ENCODE measurements around the gene POC1B. TPM values are rescaled to one million over a fixed set of nuclear protein-coding genes. Genes with fewer than 3 reads are reported as not detected.

Gene POC1B
- polyA plus RNA-seq: 26.1 TPM

DNA sequence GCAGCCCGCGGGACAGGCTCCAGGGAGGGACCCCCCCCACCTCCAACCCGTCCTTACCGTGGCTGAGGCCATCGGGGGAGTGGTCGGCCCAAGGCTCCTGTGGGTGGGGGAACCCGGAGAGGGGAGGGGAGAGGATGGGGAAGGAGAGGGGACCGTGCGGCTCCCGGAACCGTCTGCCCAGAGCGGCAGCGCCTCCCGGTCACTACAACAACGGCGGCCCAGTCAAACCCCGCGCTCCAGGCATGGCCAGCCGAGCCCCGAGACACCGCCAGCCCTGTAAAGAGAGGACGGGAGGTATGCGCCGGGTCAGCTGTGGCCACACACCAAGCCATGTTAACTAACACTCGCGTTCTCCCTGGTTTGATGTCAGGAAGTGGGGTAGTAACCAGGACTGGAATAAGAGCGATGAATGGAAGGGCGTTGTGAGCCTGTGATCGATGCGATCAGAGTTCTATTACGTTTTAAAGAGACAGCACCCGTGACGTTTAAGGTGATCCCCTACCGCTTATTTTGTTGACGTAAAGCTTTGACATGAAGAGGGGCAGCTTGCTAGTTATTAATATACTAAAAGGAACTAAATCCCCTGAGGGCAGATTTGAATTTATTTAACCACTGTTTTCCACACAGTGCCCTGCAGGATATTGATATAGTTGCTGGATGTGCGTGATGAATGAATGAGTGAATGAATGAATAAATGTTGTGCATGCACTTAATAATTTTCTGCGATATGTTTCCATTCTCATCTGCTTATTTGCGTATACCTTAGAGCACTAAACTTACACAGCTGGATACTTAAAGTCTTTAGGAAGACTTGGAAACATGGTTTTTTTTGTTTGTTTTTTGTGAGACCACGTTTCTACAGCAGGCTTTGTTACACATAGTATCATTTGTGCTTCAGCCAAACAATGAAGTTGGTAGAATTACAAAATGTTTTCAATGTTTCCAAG, at the start of gene POC1B:
Gene POC1B, minus strand, starts transcription at position 224 of the 947 bp plus-strand sequence. Its CDS starts 152 bp downstream, at position 72.
- H3K27me3 Mint-ChIP-seq: no peaks in the 10 kb centered on the region
- peak within 1 kb of the TSS; percentile 91 to 99 (median 95) for H3K4me3 Mint-ChIP-seq
- H3K27ac Mint-ChIP-seq: peak within 1 kb of the TSS; percentile 78 to 98 (median 95)
- H3K9me3 Mint-ChIP-seq: no peaks in the 10 kb centered on the region
- H3K4me1 Mint-ChIP-seq: peaks cover 38 to 61% (median 49%) of the 10 kb centered on the region in 3 donors
- peaks cover 8% of the 10 kb centered on the region for H3K36me3 Mint-ChIP-seq

DNA sequence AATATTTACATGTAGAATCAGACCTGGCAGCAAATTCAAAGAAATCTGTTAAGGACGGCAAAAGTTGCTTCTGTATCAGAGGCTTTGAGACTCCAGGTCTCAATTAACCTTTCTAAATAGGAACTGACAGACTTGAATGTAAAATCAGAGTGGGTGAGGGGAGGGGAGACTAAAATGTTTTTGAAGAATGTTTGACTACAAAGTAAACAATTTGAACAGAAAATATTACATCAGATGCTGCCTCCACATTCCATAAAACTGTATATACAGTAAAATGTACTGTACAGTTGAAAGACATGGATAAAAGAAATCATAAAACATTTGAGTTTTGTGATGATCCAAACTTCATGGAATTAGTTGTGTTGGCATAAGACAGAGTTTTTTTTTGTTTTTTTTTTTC, 49.5 kb upstream of the POC1B start:
- Mint-ChIP-seq H3K4me3 (no peak overlapping the region), H3K9me3 (no peaks in the 10 kb centered on the region), H3K27ac (no peak overlapping the region), H3K36me3 (no peaks in the 10 kb centered on the region), H3K27me3 (no peaks in the 10 kb centered on the region), H3K4me1 (peaks cover 5 to 12% (median 11%) of the 10 kb centered on the region in 3 donors)

DNA sequence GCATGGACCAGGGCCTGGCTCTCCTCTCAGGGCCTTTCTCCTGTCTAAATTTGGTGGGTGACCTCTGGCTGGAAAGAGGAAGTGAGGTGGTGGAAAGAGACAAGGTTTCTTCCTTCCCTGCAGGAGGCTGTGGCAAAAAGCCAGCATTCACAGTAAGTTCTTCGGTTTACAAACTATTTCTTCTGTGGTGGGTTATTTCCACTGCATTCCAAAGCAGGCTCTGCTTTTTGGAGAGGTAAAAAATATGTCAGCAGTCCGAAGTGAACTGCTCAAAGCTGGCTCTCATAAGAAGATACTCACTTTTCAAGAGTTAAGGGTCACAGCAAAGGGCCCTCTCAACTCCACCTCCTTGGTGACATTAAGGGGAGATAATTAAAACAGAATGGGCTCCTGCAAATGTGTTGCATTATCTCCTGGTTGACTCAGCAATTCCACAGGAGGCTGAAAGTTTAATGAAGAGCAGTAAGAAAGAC, 48.9 kb upstream of the POC1B start:
- Mint-ChIP-seq H3K27ac (no peak overlapping the region), H3K27me3 (no peaks in the 10 kb centered on the region), H3K36me3 (no peaks in the 10 kb centered on the region), H3K4me1 (peaks cover 5 to 12% (median 11%) of the 10 kb centered on the region in 3 donors), H3K9me3 (no peaks in the 10 kb centered on the region), H3K4me3 (no peak overlapping the region)

DNA sequence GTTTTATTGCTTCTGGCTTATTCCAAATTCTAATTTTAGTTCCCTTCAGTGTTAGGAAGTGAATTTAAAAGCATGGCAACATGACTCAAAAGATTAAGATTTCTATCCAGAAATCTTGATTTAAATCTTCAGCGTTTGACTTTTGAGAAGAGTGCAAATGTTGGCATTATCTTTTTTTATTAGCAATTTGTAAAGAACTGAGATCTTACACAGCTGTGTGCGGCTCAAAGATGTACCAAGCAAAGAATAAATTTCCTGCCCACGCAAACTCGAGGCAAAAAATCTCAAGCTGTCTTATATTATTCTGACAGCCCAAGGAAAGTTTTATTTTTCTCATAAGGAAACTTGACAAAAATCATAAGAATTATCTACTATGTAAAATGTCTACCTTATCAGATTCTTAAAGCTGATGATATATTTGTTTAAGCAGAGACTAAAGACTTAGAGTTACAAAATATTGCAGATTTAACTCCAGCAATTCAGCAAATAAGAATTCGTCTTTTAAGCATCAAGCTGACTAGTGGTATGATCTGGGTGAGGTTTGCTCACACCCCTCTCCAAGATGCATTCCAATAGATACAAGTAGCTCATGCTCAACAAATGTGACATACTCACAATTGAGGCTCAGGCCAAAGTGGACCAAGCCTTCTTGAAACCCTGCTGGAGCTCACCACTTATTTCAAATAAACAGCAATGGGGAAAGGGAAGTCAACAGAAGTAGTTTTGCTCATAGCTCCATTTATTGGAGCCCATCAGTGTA, 47.4 kb upstream of the POC1B start:
- no peaks in the 10 kb centered on the region for H3K27me3 Mint-ChIP-seq
- H3K9me3 Mint-ChIP-seq: no peaks in the 10 kb centered on the region
- H3K4me1 Mint-ChIP-seq: peaks cover 5 to 12% (median 11%) of the 10 kb centered on the region in 3 donors
- peak overlapping the region in 2 of 3 donors; percentile 41 to 71 for H3K27ac Mint-ChIP-seq
- H3K36me3 Mint-ChIP-seq: no peaks in the 10 kb centered on the region
- H3K4me3 Mint-ChIP-seq: no peak overlapping the region

DNA sequence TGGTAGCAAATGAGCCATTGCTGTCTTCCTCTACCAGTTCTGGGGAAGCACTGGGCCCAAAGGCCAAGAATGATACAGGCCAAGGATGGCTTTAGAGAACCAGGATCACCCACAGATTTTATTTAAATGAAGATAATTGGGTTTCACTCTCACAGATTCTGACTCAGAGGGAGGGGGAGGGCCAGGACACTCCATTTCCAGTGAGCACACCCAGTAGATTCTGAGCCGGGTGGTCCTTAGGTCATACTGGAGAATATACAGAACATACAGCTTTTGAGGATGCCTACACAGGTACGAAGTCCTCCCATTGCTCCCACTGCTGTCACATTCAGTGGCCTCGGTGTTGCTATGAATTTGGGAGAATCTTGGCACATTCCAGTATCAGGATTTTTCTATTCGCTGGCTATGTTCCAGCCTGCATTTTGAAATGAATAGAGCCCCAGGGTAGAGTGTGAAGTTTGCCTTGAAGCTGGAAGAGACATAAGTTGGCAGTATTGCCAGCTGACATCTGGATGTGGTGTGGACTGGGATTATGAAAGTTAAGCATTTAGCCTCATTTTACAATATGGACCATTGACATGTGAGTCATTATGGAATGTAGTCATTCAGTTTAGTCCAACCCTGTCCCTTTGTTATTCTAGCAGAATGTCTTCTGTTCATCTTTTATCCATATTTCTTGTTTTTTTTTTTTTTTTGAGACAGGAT, 45.8 kb upstream of the POC1B start:
- H3K4me3 Mint-ChIP-seq: peak overlapping the region in 1 of 4 donors; percentile 65
- no peaks in the 10 kb centered on the region for H3K27me3 Mint-ChIP-seq
- H3K4me1 Mint-ChIP-seq: peaks cover 5 to 7% (median 5%) of the 10 kb centered on the region in 3 donors
- H3K36me3 Mint-ChIP-seq: peaks cover 3% of the 10 kb centered on the region
- peak overlapping the region; percentile 3 to 68 (median 40) for H3K27ac Mint-ChIP-seq
- no peaks in the 10 kb centered on the region for H3K9me3 Mint-ChIP-seq

DNA sequence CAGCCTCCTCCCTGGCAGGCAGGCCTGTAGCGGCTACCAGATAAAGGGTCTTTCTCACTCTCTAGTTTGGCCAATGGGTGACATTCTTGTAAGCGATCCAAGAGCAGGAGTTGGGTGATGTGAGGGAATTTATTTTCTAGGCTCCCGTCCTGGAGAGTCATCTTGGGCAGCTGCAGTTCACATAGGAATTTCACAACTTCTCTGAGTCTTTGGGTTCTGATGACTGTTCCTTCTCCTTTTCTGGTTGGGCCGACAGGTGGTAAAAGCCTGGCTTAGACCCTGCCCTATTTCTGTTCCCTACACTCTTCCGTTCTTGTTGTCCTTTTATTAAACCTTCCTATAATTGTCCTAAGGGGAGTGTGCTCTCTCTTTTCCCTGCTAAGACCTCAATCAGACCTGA, 42.6 kb upstream of the POC1B start:
- H3K27ac Mint-ChIP-seq: no peak overlapping the region
- H3K4me1 Mint-ChIP-seq: no peaks in the 10 kb centered on the region
- H3K4me3 Mint-ChIP-seq: no peak overlapping the region
- no peaks in the 10 kb centered on the region for H3K9me3 Mint-ChIP-seq
- peaks cover 6% of the 10 kb centered on the region for H3K36me3 Mint-ChIP-seq
- no peaks in the 10 kb centered on the region for H3K27me3 Mint-ChIP-seq

DNA sequence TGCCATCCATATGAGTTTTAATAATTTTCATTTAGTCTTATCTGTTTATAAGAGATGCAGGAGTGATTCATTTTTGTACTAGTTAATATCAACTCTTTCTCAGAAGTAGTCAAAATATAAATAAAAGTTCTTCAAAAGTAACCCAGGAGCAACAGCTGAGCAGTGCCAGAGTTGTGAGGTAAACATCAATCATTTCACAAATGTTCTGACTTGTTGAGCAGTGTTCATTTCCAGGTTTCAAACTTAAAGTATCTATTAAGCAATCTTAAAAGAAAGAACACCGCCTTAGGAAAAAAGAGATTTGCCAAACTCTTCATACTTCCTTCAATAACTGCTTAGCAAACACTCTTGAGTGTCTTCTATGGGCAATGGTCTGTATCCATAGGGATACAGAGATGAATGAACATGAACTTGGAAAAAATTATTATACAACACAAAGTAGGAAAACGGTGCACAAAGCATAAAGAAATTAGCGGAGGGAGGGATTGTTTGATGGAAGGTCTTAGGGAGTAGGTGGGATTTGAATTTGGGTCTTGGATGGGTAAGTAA, 41.9 kb upstream of the POC1B start:
- Mint-ChIP-seq H3K36me3 (peaks cover 6% of the 10 kb centered on the region), H3K27me3 (no peaks in the 10 kb centered on the region), H3K9me3 (no peaks in the 10 kb centered on the region), H3K4me3 (no peak overlapping the region), H3K27ac (no peak overlapping the region), H3K4me1 (no peaks in the 10 kb centered on the region)

DNA sequence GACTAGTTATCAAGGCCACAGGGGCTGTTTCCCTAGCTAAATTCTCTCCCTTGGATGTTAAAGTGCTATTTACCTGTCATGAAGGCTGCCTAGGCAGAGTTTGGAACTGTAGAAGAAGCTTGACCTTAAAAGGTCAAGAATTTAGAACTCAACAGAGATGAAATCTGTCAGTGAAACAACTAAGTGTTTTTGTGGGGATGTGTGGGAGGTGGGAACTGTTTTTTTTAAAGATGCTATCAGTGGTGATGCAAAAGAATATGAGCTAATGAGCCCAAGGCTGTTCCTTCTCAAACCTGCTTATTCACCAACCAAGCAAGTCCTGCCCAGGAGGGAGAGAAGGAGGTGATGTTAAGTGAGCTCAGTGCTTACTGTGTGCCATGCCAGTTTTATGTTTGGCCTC, 40.8 kb upstream of the POC1B start:
- Mint-ChIP-seq H3K4me1 (no peaks in the 10 kb centered on the region), H3K36me3 (peaks cover 7% of the 10 kb centered on the region), H3K27me3 (no peaks in the 10 kb centered on the region), H3K4me3 (no peak overlapping the region), H3K9me3 (no peaks in the 10 kb centered on the region), H3K27ac (no peak overlapping the region)

DNA sequence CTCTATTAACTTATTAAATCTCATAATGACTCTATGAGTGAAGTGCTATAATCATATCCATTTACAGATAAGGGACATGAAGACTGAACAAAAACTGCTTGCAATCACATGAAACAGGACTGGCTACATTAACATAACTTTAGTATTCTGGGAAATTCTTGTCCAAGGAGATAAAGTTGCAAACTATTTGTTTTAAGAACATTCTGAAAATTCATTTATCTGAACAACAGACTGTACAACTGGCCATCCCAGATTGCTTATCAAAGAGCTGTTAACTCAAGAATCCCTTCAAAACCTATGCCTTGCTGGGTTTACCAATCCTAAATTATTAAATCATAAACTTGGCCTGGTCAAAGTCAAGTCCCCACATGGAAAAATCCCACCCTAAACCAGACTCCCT, 39.2 kb upstream of the POC1B start:
- Mint-ChIP-seq H3K4me1 (no peaks in the 10 kb centered on the region), H3K36me3 (peaks cover 7% of the 10 kb centered on the region), H3K27ac (no peak overlapping the region), H3K9me3 (no peaks in the 10 kb centered on the region), H3K27me3 (no peaks in the 10 kb centered on the region), H3K4me3 (no peak overlapping the region)

DNA sequence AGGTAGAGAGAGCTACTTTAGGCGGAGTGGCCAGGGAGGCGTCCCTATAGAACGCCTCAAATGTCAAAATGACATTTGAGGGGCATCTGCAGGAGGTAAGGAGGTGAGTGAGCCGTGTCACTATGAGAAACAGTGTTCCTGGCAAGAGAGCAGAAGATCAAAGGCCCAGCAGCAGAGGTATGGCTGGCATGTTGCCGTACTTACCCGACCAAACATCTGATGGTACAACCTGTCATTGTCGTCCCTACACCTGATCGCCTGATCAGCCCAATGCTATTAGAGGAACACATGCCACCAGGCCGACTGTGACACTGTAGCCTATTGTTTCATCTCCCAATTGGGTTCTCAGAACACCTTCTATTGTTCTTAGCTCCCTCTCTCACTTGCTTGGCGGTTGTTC, 33.9 kb upstream of the POC1B start:
- Mint-ChIP-seq H3K4me3 (no peak overlapping the region), H3K36me3 (peaks cover 3% of the 10 kb centered on the region), H3K4me1 (no peaks in the 10 kb centered on the region), H3K27ac (peak overlapping the region in 1 of 3 donors; percentile 60), H3K9me3 (no peaks in the 10 kb centered on the region), H3K27me3 (no peaks in the 10 kb centered on the region)

DNA sequence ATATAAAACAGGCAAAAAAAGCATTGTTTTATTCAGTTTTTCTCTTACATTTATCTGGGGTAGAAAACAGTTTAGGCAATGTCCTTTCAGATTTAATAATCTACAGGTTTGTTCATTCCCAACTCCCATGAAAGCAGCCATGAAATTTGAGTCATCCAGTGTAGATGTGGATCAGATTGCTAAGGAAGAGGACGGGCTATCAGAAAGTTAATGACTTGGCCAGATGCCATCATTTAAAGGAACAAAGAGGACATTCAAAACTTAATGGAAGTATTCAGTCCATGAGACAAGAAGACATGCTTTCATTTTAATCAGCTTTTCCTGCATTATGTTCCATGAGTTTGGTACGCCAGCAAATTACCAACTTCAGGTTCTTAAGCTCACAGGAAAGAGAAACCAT, 31.1 kb upstream of the POC1B start:
- Mint-ChIP-seq H3K4me1 (no peaks in the 10 kb centered on the region), H3K9me3 (peaks cover 0 to 3% (median 0%) of the 10 kb centered on the region in 3 donors), H3K27ac (no peak overlapping the region), H3K4me3 (no peak overlapping the region), H3K27me3 (no peaks in the 10 kb centered on the region), H3K36me3 (peaks cover 2% of the 10 kb centered on the region)

DNA sequence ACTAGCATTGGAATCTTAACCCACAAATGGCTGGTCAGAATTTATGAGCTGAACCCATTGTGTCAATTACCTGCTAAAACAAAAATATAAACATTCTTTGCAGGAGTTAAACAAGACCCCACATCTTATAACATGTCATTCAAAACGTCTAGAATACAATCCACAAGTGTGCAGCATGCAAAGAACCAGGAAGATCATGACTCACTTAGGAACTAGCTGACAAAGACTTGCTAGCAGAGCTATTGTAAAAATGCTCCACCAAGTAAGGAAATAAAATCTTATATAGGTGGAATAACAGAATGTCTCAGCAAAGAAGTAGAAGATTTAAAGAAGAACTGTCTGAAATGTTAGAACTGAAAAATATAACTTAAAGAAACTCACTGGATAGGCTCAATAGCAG, 26.5 kb upstream of the POC1B start:
- Mint-ChIP-seq H3K36me3 (no peaks in the 10 kb centered on the region), H3K4me3 (no peak overlapping the region), H3K9me3 (peaks cover 0 to 5% (median 0%) of the 10 kb centered on the region in 3 donors), H3K27me3 (no peaks in the 10 kb centered on the region), H3K4me1 (no peaks in the 10 kb centered on the region), H3K27ac (no peak overlapping the region)

DNA sequence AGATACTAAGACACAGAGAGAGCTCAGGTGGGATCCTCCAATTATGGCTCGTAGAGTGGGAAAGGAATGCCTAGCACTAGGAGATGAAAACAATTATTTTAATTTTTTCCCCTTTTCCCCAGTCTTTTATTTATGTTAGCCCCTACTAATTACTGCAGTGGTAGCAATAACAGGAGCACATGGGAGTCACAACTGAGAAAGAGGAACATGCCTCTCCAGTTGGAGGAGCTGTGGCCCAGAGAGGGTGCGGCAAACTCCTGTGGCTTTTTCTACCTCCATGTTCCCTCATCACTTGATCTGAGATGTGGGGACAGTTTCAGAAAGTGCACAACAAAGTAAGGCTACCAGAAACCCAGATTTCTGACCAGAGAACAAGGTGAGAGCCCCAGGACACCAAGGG, 25.9 kb upstream of the POC1B start:
- peak overlapping the region in 1 of 4 donors; percentile 59 for H3K4me3 Mint-ChIP-seq
- no peaks in the 10 kb centered on the region for H3K27me3 Mint-ChIP-seq
- H3K4me1 Mint-ChIP-seq: no peaks in the 10 kb centered on the region
- H3K27ac Mint-ChIP-seq: no peak overlapping the region
- peaks cover 0 to 5% (median 0%) of the 10 kb centered on the region in 3 donors for H3K9me3 Mint-ChIP-seq
- H3K36me3 Mint-ChIP-seq: no peaks in the 10 kb centered on the region

DNA sequence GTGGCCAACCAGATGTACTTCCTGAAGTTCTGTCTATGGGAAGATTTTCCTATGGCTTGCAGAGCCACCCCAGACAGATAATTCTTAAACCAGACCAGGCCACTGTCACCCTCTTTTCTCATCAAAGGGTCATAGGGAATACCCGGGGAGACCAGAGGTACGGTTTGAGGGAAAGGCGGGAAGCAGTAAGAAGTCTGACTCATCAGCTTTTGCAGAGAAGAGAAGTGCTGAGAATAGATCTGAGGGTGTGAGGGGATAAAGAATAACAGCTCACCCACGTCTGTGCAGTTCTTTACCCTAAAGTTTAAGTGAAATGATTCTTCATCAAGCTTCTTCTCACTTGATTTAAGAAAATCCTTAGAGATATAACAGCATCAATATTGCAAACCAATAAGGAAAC, 21.3 kb upstream of the POC1B start:
- H3K36me3 Mint-ChIP-seq: peaks cover under 1% of the 10 kb centered on the region

More for the DNA sequence above, 21.3 kb upstream of the POC1B start:
- Mint-ChIP-seq H3K27ac (no peak overlapping the region), H3K9me3 (peaks cover 0 to 1% (median 0%) of the 10 kb centered on the region in 3 donors), H3K27me3 (no peaks in the 10 kb centered on the region), H3K4me1 (peaks cover 6 to 9% (median 6%) of the 10 kb centered on the region in 3 donors), H3K4me3 (no peak overlapping the region)
